Measurements from ENCODE around the gene COPS9.

COPS9 gene

GRCh38 chr2:240131941-240132650 lies 4.0 kb downstream of the COPS9 start:
- TF ChIP-seq, protein P1, sequence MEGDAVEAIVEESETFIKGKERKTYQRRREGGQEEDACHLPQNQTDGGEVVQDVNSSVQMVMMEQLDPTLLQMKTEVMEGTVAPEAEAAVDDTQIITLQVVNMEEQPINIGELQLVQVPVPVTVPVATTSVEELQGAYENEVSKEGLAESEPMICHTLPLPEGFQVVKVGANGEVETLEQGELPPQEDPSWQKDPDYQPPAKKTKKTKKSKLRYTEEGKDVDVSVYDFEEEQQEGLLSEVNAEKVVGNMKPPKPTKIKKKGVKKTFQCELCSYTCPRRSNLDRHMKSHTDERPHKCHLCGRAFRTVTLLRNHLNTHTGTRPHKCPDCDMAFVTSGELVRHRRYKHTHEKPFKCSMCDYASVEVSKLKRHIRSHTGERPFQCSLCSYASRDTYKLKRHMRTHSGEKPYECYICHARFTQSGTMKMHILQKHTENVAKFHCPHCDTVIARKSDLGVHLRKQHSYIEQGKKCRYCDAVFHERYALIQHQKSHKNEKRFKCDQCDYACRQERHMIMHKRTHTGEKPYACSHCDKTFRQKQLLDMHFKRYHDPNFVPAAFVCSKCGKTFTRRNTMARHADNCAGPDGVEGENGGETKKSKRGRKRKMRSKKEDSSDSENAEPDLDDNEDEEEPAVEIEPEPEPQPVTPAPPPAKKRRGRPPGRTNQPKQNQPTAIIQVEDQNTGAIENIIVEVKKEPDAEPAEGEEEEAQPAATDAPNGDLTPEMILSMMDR (conservative IDR thresholded peaks at IDR 0.05), result no peak; the same call in 1 of the 2 replicates
- TF ChIP-seq ZFX (IDR thresholded peaks at IDR 0.05), result no peak
- H3K27ac ChIP-seq, result no peak overlapping the region

DNA sequence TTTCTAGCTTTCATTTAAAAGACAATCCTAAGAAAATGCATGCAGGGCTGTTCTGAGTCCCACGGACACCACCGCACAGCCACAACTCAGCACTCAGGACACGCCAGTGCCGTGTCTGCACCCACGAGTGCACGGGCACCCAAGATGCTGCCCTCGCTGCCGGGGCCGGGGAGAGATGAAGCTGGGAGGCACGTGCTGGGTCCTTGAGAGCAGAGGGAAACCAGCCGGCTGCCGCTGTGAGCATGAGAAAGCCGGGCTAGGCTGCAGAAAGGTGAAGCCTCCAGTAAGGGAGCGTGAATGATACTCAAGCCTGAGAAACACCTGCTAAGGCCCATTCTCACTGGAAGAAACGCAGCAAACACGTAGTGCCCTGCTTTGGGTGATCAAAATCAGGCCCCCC lies 4.8 kb downstream of the COPS9 start:
- TF ChIP-seq ZFX (IDR thresholded peaks at IDR 0.05), result no peak
- TF ChIP-seq, protein P1 (conservative IDR thresholded peaks at IDR 0.05), result no peak
- no peak overlapping the region for H3K27ac ChIP-seq

- H3K27ac ChIP-seq, result no peak overlapping the region
- TF ChIP-seq, protein P1 (conservative IDR thresholded peaks at IDR 0.05), result no peak
- no peak for TF ChIP-seq ZFX (IDR thresholded peaks at IDR 0.05)
Observed at GRCh38 chr2:240130393-240131195, 5.5 kb downstream of the COPS9 start.

- no peak overlapping the region for H3K27ac ChIP-seq
- no peak for TF ChIP-seq ZFX (IDR thresholded peaks at IDR 0.05)
- TF ChIP-seq, protein P1 (conservative IDR thresholded peaks at IDR 0.05), result no peak
Observed at GRCh38 chr2:240129731-240130392, 6.2 kb downstream of the COPS9 start.

- TF ChIP-seq, protein P1 (conservative IDR thresholded peaks at IDR 0.05), result no peak
- no peak for TF ChIP-seq ZFX (IDR thresholded peaks at IDR 0.05)
- H3K27ac ChIP-seq, result no peak overlapping the region
Observed at GRCh38 chr2:240129311-240129710, 6.8 kb downstream of the COPS9 start.

DNA sequence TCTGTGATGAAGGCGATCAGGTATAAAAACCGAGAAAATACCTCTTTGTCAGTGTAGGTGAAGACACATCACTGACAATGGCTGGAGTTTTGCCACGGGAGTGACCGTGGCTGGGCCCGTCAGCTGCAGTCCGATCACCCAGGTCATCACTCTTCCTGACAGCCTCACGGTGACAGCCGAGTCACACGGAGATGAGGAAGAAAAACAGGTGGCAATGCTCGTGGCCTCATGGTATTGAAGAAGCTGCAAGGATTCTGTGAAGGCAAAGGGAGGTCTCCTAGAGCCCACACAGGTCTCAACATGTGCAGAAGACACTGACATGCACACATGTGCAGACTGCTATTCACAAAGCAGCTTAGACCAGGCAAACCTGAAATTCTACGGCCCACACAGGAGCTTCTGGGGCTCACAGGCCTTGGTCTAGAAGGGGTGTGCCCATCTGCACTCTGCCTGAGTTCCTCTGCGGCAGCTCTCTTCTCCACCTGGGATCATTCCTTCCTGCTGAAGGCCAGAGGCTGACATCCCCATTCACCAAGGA lies 7.4 kb downstream of the COPS9 start:
- TF ChIP-seq, protein P1 (conservative IDR thresholded peaks at IDR 0.05), result no peak
- no peak for TF ChIP-seq ZFX (IDR thresholded peaks at IDR 0.05)

More for the DNA sequence above, 7.4 kb downstream of the COPS9 start:
- H3K27ac ChIP-seq, result no peak overlapping the region

Measured in C4-2B (cell line).